Measurements from ENCODE around the gene RHOBTB3. TPM values are rescaled to one million over a fixed set of nuclear protein-coding genes. Genes with fewer than 3 reads are reported as not detected.

RHOBTB3 gene
- total and polyA plus RNA-seq, 10 of the 15 experiments (the other 5 are each of a cell fraction or from before 2014, with no cell fraction given): 3.6 to 42.8 (median 8.4) TPM

DNA sequence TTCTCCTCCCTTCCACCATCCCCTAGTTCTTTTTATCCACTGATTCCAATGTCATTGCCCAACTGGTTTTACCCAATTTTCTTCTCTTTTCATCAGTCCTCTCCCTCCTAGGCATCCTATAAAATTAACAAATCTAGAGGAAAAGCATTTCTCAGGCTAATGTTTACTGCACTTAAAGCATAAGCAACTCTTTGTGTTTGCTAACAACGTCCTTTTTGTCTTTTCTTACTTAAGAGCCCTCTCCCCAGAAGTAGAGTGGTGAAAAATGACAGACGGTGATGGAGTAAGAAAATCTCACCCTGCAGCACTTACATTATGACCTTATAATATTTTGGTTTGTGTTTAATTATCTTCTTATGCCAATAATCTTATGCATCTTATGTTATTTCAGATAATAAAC lies 46.8 kb upstream of the RHOBTB3 start:
- Histone ChIP-seq H2AFZ (ENCODE audit: control insufficient read depth, low read depth, low read length) (no peak overlapping the region), H3K4me3 (no peak overlapping the region), H3K9me3 (replicated peaks; ENCODE audit: control insufficient read depth, insufficient read depth, low read length) (no peaks in the 10 kb centered on the region), H3K4me1 (ENCODE audit: control insufficient read depth, insufficient read depth, low read length) (no peaks in the 10 kb centered on the region), H3K4me2 (ENCODE audit: control insufficient read depth, insufficient read depth) (no peak overlapping the region), H3K79me2 (ENCODE audit: control insufficient read depth, insufficient read depth, low read length) (no peaks in the 10 kb centered on the region), H3K9ac (ENCODE audit: control insufficient read depth, insufficient read depth, low read length) (no peak overlapping the region), H3K27ac (ENCODE audit: control insufficient read depth, insufficient read depth) (no peak overlapping the region), H3K36me3 (ENCODE audit: control insufficient read depth in 2 of 2, insufficient read depth in 2 of 2, low read length in 1 of 2) (no peaks in the 10 kb centered on the region), H4K20me1 (ENCODE audit: control insufficient read depth, insufficient read depth) (no peaks in the 10 kb centered on the region), H3K27me3 (replicated peaks in 1 of 2; ENCODE audit: control insufficient read depth in 2 of 2, insufficient read depth in 2 of 2, low read length in 1 of 2) (no peaks in the 10 kb centered on the region)
- in situ Hi-C loops (cut with MboI) (no loop called here), intact Hi-C loops (cut with micrococcal nuclease; ENCODE audit: unreplicated experiment) (no loop called here)
- no peak for FAIRE-seq
- TF ChIP-seq RAD51 (IDR thresholded peaks at IDR 0.05) (no peak), POLR2A (IDR thresholded peaks at IDR 0.05; ENCODE audit: low read depth, low read length) (no peak), SUZ12 (IDR thresholded peaks at IDR 0.05; ENCODE audit: unreplicated experiment) (no peak), ZNF622 (IDR thresholded peaks at IDR 0.05) (no peak), CHD1 (IDR thresholded peaks at IDR 0.05; ENCODE audit: low read depth, low read length) (no peak), KLF5 (IDR thresholded peaks at IDR 0.05; ENCODE audit: partially characterized antibody) (no peak), SREBF1 (IDR thresholded peaks at IDR 0.05; ENCODE audit: low read length) (no peak), BHLHE40 (IDR thresholded peaks at IDR 0.05; ENCODE audit: borderline replicate concordance in 1 of 2, low read depth in 2 of 2, low read length in 1 of 2) (no peak), IRF4 (IDR thresholded peaks at IDR 0.05; ENCODE audit: low read depth, low read length) (no peak), ZZZ3 (IDR thresholded peaks at IDR 0.05; ENCODE audit: control insufficient read depth, insufficient read length, low read depth) (no peak), MEF2B (IDR thresholded peaks at IDR 0.05; ENCODE audit: partially characterized antibody, poor library complexity, severe bottlenecking) (no peak), PAX8 (IDR thresholded peaks at IDR 0.05) (no peak)
- TF ChIP-seq, protein P1, sequence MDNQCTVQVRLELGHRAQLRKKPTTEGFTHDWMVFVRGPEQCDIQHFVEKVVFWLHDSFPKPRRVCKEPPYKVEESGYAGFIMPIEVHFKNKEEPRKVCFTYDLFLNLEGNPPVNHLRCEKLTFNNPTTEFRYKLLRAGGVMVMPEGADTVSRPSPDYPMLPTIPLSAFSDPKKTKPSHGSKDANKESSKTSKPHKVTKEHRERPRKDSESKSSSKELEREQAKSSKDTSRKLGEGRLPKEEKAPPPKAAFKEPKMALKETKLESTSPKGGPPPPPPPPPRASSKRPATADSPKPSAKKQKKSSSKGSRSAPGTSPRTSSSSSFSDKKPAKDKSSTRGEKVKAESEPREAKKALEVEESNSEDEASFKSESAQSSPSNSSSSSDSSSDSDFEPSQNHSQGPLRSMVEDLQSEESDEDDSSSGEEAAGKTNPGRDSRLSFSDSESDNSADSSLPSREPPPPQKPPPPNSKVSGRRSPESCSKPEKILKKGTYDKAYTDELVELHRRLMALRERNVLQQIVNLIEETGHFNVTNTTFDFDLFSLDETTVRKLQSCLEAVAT (IDR thresholded peaks at IDR 0.05): no peak
- TF ChIP-seq, protein P2, sequence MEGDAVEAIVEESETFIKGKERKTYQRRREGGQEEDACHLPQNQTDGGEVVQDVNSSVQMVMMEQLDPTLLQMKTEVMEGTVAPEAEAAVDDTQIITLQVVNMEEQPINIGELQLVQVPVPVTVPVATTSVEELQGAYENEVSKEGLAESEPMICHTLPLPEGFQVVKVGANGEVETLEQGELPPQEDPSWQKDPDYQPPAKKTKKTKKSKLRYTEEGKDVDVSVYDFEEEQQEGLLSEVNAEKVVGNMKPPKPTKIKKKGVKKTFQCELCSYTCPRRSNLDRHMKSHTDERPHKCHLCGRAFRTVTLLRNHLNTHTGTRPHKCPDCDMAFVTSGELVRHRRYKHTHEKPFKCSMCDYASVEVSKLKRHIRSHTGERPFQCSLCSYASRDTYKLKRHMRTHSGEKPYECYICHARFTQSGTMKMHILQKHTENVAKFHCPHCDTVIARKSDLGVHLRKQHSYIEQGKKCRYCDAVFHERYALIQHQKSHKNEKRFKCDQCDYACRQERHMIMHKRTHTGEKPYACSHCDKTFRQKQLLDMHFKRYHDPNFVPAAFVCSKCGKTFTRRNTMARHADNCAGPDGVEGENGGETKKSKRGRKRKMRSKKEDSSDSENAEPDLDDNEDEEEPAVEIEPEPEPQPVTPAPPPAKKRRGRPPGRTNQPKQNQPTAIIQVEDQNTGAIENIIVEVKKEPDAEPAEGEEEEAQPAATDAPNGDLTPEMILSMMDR (IDR thresholded peaks at IDR 0.05 in 2 of 3, conservative IDR thresholded peaks at IDR 0.05 in 1 of 3; ENCODE audit: control insufficient read depth in 2 of 3, extremely low read depth in 1 of 3, insufficient read depth in 1 of 3, low read depth in 3 of 3, low read length in 3 of 3): no peak
- TF ChIP-seq, protein P3, sequence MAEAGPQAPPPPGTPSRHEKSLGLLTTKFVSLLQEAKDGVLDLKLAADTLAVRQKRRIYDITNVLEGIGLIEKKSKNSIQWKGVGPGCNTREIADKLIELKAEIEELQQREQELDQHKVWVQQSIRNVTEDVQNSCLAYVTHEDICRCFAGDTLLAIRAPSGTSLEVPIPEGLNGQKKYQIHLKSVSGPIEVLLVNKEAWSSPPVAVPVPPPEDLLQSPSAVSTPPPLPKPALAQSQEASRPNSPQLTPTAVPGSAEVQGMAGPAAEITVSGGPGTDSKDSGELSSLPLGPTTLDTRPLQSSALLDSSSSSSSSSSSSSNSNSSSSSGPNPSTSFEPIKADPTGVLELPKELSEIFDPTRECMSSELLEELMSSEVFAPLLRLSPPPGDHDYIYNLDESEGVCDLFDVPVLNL (IDR thresholded peaks at IDR 0.05; ENCODE audit: low read depth, low read length): no peak
- TF ChIP-seq, protein P4, sequence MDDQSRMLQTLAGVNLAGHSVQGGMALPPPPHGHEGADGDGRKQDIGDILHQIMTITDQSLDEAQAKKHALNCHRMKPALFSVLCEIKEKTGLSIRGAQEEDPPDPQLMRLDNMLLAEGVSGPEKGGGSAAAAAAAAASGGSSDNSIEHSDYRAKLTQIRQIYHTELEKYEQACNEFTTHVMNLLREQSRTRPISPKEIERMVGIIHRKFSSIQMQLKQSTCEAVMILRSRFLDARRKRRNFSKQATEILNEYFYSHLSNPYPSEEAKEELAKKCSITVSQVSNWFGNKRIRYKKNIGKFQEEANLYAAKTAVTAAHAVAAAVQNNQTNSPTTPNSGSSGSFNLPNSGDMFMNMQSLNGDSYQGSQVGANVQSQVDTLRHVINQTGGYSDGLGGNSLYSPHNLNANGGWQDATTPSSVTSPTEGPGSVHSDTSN (IDR thresholded peaks at IDR 0.05; ENCODE audit: insufficient replicate concordance, low read depth, low read length): no peak
- RAD21 ChIA-PET (ENCODE audit: unreplicated experiment): no interaction called here
- CTCF ChIA-PET: interaction anchor here (1.0 kb wide), 1 partner anchor 10 kb away, joined by 4 read pairs; no protein-coding TSS in a partner anchor
- ATAC-seq: no peak
- WGBS (ENCODE audit: insufficient coverage, insufficient replicate concordance, low lambda C conversion rate, missing lambda C conversion rate): 73% methylated on average over 2 of the region's 2 CpGs
- POLR2A ChIA-PET: no interaction called here
- SMC1A ChIA-PET (ENCODE audit: uncharacterized antibody, unreplicated experiment): no interaction called here
- BruUV-seq (replicated peaks): no TSS peak
- DNase-seq (ENCODE audit: low read depth, low spot score): no peak
